Measurements from ENCODE around the gene ZNF236.

ZNF236 gene

DNA sequence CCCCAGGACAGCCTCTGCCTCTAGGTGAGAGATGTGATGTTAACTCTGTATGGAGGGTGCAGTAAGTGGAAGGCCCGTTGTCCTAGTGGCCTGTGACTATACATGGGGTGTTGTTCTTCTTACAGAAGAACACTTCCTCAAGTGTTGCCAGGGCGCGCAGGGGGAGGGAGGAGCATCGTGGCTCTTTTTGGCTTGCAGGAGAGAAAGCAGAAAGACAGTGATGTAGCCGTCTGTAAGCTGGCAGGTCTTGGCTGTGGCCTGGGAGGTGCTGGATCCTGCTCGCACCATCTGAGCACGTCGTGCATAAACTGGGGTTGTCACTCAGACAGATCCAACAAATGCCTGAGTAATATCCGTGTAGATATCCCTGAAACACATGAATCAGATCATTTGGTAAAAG is 44.3 kb downstream of the ZNF236 start:
- no peak for FAIRE-seq

- no peak for FAIRE-seq
Measured at GRCh38 chr18:76873311-76873710, 51.0 kb downstream of the ZNF236 start.

DNA sequence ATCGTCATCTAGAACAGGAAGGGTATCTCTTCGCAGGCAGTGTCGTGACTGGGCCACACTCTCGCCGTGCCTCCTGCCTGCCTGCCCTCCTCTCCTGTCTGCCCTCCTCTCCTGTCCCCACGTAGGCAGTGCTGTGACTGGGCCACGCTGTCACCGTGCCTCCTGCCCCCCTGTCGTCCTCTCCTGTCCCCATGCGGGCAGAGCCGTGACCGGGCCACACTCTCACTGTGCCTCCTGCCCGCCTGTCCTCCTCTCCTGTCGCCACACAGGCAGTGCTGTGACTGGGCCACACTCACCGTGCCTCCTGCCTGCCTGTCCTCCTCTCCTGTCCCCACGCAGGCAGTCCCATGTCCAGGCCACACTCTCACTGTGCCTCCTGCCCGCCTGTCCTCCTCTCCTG is 51.4 kb downstream of the ZNF236 start:
- no peak for FAIRE-seq

GRCh38 chr18:76874642-76875389 is 52.5 kb downstream of the ZNF236 start:
- FAIRE-seq, result no peak

- FAIRE-seq, result no peak
Measured at GRCh38 chr18:76875390-76876325, 53.3 kb downstream of the ZNF236 start.

DNA sequence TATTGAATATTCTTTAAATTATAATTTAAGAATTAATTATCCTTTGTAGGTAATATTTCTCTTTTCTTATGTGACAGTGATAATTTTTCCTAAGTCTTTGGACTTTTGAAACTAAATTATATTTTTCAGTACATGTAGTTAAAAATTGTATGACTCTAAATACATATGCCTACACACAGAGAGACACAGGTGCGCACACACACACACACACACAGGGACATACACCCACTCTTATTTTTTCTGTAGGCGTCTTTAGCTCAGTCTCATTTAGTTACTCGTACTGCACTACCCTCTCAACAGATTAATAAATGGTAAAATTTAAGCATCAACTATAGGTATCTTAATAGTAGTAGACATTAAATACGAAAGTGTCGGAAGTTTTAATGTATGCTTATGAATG is 56.1 kb downstream of the ZNF236 start:
- no peak for FAIRE-seq

- FAIRE-seq, result no peak
Measured at GRCh38 chr18:76880026-76880425, 57.7 kb downstream of the ZNF236 start.

DNA sequence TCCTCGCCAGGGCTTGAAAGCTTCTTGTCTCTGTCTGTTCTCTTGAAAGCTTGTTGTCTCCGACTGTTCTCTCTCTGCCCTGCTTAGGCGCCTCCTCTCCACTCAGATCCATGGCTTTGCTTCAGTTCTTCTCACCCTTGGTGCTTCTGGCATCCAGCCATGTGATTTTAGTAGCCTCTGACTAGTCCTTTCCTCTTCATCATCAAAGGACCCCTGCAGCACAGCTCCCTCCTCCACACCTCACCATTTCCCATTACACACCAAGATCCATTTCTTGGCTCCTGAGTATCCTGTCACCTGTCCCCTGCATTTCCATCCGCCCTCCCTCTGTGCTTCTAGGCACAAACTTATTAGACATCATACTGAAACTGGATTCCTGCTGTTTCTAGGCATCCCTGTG is 59.4 kb downstream of the ZNF236 start:
- FAIRE-seq, result no peak

- no peak for FAIRE-seq
Measured at GRCh38 chr18:76882146-76882545, 59.8 kb downstream of the ZNF236 start.

GRCh38 chr18:76885001-76885400 is 62.6 kb downstream of the ZNF236 start:
- FAIRE-seq, result no peak

DNA sequence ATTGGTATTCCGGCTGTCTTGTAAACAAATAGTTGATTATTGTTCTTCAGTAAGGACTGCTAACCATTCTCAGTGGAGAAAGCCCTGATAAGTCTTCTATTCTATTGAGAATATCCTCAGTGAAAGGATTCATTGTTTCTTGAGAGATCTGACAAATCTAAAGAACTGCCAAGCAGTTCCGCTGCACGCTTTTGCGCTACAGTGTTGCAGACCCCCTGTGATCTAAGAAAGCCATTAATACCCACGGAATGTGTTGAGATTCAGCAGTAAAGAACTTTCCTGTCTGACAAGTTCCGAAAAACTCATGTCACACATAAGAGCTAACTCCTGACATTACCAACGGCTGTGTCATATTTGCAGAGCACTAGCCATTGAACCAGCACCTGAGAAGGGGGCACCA is 63.8 kb downstream of the ZNF236 start:
- FAIRE-seq, result no peak

DNA sequence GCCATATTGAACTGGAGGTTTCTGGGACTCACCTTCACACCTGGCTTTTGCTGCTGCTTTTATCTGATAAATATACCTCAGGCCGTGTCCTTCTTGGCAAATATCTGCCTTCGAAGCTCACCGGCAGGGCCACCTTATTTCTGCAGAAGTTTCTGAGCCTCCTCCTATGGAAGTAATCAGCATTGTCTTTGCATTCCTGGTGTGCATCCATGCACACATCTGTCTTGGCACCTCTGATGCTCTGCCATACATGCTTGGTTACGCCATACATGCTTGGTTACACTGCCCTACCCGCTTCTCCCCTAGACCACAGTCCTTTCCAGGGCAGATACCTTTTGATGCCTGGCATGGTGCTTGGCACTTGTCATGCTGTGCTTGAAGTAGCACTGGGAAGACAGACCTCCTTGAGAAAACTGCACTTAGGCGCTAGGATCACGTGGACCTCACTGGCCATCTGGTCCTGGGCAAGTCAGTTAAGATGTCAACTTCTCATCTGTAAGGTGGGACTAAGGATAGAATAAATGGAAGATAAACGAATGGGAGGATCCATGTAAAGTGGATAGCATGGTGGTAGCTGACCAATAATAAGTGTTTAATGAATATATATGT is 66.8 kb downstream of the ZNF236 start:
- FAIRE-seq, result no peak

GRCh38 chr18:76892832-76893231 is 70.5 kb downstream of the ZNF236 start:
- FAIRE-seq, result no peak

GRCh38 chr18:76894566-76895346 is 72.4 kb downstream of the ZNF236 start:
- FAIRE-seq, result no peak

GRCh38 chr18:76895498-76895897 is 73.1 kb downstream of the ZNF236 start:
- no peak for FAIRE-seq

DNA sequence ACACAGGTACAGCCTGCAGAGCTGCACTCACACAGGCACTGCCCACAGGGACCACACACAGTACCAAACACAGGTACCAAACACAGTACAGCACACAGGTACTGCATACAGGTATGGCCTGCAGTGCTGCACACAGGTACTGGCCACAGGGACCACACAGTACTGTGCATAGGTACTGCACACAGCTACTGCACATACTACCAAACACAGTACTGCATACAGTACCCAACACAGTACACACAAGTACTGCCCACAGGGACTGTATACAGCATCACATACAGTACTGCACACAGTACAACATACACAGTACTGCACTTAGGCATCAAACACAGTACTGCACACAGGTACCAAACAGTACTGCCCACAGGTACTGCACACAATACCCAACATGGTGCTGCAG is 74.3 kb downstream of the ZNF236 start:
- FAIRE-seq, result no peak

DNA sequence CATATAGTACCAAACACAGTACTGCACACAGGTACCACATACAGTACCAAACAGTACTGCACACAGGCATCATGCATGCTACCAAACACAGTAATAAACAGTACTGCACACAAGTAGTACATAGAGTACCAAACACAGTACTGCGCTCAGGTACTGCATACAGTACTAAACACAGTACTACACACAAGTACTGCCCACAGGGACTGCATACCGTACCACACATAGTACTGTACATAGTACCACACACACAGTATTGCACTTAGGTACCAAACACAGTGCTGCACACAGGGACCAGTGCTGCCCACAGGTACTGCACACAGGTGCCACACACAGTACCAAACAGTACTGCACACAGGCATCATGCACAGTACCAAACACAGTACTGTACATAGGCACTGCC is 74.9 kb downstream of the ZNF236 start:
- FAIRE-seq, result no peak

DNA sequence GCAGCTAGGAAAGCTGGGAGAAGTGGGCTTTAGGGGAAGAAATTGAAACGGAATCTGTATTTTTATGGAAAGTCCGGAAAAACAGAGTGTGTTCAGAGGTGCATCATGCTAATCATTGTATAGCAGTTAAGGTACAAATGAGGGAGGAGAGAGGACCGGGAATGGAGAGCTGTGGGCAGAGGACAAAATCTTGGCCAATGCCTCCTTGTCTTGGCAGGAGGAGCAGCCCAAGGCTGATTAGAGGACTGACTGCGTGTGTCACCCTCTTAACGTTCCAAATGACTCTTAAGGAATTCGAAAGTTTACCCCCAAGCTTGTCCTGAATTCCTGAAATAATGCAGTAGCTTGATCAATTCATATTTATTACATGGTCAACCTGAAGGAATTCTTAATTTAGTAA is 81.0 kb downstream of the ZNF236 start:
- no peak for FAIRE-seq

- FAIRE-seq, result no peak
Measured at GRCh38 chr18:76905821-76906220, 83.5 kb downstream of the ZNF236 start.

DNA sequence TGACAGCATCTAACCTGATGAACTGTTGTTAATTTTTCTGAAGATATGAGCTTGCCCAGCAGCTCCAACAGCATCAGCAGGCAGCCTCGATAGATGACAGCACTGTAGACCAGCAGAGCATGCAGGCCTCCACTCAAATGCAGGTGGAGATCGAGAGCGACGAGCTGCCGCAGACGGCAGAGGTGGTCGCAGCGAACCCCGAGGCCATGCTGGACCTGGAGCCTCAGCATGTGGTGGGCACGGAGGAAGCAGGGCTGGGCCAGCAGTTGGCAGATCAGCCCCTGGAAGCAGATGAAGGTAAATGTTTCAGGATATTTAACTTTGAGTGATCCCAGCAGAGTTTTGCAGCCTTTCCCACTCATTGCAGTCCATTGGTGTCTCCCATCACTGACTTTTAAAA is 85.9 kb downstream of the ZNF236 start:
- no peak for FAIRE-seq

GRCh38 chr18:76909439-76909838 is 87.1 kb downstream of the ZNF236 start:
- no peak for FAIRE-seq

- no peak for FAIRE-seq
Measured at GRCh38 chr18:76911440-76911839, 89.1 kb downstream of the ZNF236 start.

GRCh38 chr18:76913583-76913982 is 91.2 kb downstream of the ZNF236 start:
- FAIRE-seq, result no peak

All from colon (tissue), 2 donors.